UCSD-AML1 (cell line): Measurements from ENCODE around the gene MYRIP.

ENCODE experiments used
- DNase-seq: peaks from one replicate; lab custom pipeline; 2025; ENCODE audit not compliant: unreplicated experiment; lab: John Stamatoyannopoulos, UW

The MYRIP gene

DNA sequence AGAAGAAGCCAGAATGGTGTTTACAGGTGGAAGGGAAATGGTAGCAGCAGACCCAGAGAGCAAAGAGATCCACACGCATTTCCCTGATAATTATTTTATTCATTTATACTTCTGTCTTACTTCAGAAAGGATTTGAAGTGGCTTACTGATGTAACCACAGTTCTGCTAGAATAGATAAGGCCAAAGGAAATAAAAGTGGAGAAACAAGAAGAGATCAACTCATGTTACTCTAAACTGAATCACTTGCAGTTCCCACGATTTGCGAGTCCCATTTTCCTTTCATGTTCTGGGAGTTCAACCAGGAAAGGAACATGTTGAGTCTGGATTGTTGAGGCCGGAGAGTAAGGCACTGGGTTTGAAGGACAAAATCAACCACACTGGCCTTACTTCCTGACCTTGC lies 151.8 kb downstream of the MYRIP start:
- no peak for DNase-seq

DNA sequence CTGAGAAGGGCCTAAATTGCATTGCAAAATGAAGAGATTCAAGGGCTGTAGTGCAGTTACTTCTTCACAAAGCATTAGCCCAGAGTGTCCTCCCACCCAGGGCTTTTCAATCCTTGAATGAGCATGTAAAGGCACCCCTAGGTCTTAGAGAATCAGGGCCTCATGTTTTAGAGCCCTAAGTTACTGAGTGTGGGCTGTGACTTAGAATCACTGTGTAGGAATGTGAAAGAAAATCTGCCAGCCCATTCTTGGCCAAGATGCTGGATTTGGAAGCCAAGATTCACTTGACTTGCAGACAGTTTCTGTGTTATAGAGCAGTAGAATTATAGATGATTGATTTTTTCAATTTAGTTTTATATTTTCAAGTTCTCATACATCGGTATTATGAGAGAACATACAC lies 153.2 kb downstream of the MYRIP start:
- DNase-seq, result no peak

DNA sequence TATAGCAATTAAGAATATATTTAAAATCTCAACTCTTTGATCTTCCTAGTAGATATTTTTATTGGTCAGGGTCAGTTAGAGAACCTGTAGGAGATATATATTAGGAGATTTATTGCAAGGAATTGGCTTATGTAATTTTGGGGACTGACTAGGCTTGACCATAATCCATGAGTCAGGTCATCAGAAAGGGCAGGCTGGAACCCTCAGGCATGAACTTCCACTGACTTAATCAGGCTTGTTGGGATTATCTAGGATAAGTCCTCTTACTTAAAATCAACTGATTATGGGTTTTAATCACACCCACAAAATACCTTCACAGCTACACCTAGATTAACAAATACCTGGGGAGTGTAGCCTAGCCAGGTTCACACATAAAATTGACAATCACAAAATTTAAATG lies 156.1 kb downstream of the MYRIP start:
- no peak for DNase-seq

DNA sequence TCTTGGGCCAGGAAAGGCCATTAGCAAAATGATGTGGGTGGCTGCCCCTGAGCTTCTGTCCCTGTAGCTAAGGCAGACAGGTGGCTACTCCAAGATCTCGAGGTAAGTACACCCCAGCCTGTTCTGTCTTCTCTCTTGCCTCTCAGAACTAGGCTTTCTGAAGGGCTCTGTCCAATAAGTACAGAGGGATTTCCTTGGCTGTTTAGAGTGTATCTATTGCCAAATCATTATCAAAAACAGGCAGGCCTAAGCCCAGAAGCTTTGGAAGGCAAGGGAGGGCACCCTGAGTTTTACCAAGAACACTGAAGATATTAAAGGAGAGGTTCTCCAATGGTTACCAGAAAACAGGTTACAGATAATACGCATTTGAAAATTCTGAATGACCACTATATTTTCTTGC lies 156.6 kb downstream of the MYRIP start:
- no peak for DNase-seq

GRCh38 chr3:39970982-39971381 lies 161.6 kb downstream of the MYRIP start:
- DNase-seq, result no peak

- DNase-seq, result no peak
Measured at GRCh38 chr3:39971559-39972031, 162.2 kb downstream of the MYRIP start.

DNA sequence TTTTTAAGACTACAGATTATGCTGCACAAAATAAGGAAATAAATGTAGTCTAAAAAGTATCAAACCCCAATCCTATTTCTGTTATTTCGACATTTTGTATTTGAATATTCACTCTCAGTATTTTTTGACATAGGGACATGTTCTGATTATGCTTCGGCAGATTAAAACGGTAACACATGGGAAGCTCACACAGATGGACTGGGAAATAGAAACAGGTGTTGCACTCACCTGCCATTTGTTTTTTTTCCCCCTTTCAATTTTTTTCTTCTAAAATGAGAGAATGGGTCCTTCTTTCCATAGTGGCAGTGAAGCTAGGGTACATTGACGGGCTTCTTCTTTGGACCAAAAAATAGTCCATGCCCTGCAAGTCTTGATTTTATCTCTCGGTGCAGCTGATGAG lies 163.1 kb downstream of the MYRIP start:
- DNase-seq, result no peak

- no peak for DNase-seq
Measured at GRCh38 chr3:39977058-39977794, 167.8 kb downstream of the MYRIP start.

DNA sequence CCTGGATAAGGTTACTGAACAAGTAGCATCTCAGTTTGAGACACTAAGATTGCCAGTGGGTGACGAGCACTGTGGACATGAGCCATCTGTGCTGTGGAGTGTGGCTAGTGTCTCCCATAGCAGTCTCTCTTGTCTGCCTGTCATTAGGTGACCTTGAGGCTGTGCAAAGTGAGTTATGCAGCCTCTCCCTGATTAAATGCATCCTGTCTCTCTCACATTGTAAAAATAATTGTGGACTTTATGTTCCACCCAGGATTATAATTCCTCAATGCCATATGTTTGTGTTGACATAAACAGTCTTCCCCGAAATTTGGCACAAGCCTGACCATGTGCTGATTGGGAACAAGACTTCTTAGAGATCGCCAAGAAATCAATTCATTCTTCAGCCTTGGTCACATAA lies 168.9 kb downstream of the MYRIP start:
- DNase-seq, result no peak

DNA sequence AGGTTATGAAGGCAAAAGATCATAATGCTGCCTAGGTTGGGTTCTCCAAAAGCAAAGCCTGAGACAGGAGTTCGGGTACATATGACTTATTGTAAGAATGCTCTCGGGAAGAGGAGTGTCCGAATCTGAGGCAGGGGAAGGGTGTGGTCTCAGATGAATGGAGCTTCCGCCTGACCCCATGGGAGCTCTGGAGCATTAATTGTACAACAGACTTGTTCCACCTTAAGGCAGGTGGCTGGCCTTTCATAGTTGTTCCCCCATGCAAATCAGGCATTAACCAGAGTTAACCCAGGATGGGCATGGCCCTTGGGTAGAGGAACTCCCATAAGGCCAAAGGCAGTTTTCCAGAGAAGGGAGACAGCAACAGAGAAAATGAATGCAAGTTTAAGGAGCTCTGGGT lies 170.6 kb downstream of the MYRIP start:
- no peak for DNase-seq

GRCh38 chr3:39980781-39981180 lies 171.4 kb downstream of the MYRIP start:
- DNase-seq, result no peak

DNA sequence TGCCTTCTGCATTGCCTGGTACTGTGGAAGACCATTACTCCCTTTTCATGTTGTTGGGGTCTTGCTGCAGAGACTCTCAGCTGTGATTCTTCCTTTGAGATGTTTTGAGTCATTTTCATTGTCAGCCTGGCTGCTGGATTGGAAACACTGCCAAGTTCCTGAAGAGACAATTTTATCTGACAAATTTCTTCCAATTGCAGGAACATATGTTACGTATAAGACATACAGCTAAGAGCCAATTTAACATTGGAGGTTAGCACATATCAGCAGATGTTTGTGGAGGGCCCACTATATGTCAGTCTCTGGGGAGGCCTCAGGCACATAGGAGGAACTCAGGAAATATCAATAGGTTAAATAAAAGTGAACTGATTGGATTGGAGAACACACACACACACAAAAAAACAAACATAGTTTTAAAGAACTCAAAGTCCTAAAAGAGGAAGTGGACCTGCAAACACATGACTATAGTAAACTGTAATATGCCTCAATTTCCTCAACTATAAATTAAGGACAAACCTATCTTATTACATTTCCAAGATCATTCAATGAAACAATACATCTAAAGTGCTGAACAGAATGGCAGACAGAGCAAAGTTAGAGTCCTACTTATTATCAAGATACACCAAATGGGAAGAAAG lies 172.3 kb downstream of the MYRIP start:
- no peak for DNase-seq

- no peak for DNase-seq
Measured at GRCh38 chr3:39982665-39983357, 173.4 kb downstream of the MYRIP start.

DNA sequence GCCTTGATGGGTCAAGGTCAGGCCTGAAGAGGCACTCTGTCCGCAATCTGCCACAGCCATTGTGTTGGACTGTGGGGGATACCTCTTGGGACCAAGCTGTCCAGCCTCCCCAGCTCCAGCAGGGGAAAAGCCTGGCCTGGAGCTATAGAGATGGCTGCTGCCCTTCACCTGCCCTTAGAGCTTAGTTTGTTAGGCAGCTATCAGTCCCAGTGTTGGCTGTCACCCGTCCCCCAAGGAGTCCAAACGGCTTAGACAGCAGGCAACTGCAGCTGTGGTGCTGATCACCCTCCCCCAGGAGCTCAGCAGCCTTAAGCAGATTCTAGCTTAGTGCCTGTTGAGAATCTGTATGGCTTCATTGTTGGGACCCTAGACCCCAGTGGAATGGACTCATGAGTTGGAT lies 180.3 kb downstream of the MYRIP start:
- DNase-seq, result no peak

- no peak for DNase-seq
Measured at GRCh38 chr3:39990532-39990931, 181.1 kb downstream of the MYRIP start.

- DNase-seq, result no peak
Measured at GRCh38 chr3:40008796-40009195, 199.4 kb downstream of the MYRIP start.

- DNase-seq, result no peak
Measured at GRCh38 chr3:40009991-40010390, 200.6 kb downstream of the MYRIP start.

DNA sequence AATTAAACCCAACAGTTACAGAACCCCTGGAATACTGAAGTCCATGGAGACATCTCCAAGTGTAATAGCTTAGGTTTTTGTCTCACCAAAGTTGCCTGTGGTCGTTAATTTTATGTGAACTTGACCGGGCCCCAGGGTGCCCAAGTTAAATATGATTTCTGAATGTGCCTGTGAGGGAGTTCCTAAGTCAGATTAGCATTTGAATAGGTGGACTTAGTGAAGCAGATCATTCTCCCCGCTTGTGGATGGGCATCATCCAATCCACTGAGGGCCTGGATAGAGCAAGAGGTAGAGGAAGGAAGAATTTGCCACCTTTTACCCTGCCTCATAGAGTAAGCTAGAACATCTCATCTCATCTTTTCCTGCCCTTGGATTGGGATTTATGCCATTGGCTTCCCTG lies 203.0 kb downstream of the MYRIP start:
- DNase-seq, result no peak

GRCh38 chr3:40016391-40016790 lies 207.0 kb downstream of the MYRIP start:
- DNase-seq, result no peak

DNA sequence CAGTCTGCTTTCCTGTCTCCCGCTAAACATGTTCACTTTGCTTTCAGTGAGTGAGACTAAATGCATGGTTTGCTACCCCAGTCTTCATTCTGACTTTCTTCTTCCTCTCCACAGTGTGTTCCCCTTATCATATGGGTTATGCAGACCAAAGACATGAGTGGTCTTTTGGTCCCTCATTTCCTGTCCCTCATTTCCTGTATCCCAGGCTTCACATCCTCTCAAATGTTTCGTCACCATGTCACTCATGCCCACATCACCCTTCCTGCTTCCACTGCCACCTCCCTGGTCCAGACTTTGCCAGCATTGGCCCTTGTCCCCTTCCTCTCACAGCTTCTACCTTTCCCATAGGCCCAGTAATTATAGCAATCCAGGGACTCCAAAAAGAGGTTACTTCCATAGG lies 209.0 kb downstream of the MYRIP start:
- no peak for DNase-seq

DNA sequence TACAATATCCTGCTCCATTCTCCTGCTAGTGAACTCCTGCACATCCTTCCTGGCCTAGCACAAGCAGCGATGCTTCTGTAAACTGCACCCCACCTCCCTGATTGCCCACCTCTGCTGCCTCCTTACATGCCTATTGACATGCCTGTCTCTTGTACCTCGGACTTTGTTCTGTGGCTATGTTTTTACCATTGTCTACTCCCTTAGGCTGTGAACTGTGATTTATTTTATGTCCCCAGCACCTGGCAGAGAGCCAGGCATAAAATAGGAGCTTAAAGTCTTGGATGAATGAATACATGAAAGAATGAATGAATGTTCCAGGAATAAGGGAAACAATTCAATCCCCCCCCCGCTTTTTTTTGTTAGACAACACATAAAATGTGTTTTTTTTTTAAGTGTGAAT lies 210.0 kb downstream of the MYRIP start:
- no peak for DNase-seq

DNA sequence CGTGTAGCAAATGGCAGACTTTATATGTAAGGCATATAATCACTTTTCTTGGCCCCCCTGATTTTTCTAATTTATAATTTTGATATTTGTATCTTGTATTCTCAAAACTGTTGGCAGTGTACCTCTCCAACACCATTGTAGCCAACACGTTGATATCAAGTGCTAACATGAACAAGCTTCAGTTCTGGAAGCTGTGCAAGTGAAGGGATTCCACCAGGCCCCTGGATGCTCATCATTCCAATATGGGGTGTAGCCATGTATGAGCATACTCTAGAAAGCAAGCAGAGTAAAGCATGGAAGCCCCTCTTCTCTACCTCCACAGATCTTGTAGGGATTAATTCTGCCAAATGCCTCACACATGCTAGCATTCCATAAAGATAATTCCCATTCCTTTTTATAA lies 211.3 kb downstream of the MYRIP start:
- no peak for DNase-seq
